IPS-20b (cell line): ENCODE measurements around the gene GSTO2.
"Not testable (repeated sequence)": the region's sequence is repeated elsewhere in the genome, so short reads cannot be mapped to it uniquely, and the experiment has no call there.

Source experiments
- H3K27ac ChIP-seq: one replicate; pipeline ENCODE4 v1.5.1; 2013; ENCODE audit warnings: low read length
- H3K27me3 ChIP-seq: 2 replicates; pipeline ENCODE4 v1.6.1; 2013; ENCODE audit warnings: mild to moderate bottlenecking, low read length, inconsistent platforms; ENCODE audit not compliant: insufficient read depth
- H3K36me3 ChIP-seq: 2 replicates; pipeline ENCODE4 v1.6.1; 2013; ENCODE audit warnings: low read depth, mild to moderate bottlenecking, inconsistent platforms, low read length, moderate library complexity; ENCODE audit not compliant: insufficient read depth
- H3K4me1 ChIP-seq: 2 replicates; pipeline ENCODE4 v1.6.1; 2013; ENCODE audit warnings: mild to moderate bottlenecking, control low read depth, inconsistent platforms, low read length, moderate library complexity; ENCODE audit not compliant: insufficient read depth
- H3K4me3 ChIP-seq: 2 replicates; pipeline ENCODE4 v1.5.1; 2013; ENCODE audit warnings: mild to moderate bottlenecking, low read length, inconsistent platforms
- H3K9ac ChIP-seq: 2 replicates; pipeline ENCODE4 v1.6.1; 2013; ENCODE audit warnings: low read depth, mild to moderate bottlenecking, inconsistent platforms, low read length, moderate library complexity
- H3K9me3 ChIP-seq: 2 replicates; pipeline ENCODE4 v1.6.1; 2013; ENCODE audit warnings: mild to moderate bottlenecking, low read depth, low read length, inconsistent platforms; ENCODE audit not compliant: insufficient read depth

GSTO2 gene

DNA sequence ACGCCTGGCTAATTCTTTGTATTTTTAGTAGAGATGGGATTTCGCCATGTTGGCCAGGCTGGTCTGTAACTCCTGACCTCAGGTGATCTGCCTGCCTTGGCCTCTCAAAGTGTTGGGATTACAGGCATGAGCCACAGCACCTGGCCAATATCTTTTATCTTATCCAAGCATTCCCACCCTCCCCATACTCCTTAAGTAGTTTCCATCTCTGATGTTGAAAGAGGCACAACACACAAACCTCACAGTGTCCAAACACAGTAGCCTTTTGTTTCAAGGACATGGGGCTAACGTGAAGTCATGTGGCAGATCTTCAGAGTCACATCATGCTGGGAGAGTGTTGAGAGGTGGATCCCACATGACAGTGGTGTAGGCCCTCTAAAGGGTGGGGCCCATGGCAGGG lies 26.0 kb upstream of the GSTO2 start:
- not testable (repeated sequence) for H3K27me3 ChIP-seq, H3K27ac ChIP-seq

DNA sequence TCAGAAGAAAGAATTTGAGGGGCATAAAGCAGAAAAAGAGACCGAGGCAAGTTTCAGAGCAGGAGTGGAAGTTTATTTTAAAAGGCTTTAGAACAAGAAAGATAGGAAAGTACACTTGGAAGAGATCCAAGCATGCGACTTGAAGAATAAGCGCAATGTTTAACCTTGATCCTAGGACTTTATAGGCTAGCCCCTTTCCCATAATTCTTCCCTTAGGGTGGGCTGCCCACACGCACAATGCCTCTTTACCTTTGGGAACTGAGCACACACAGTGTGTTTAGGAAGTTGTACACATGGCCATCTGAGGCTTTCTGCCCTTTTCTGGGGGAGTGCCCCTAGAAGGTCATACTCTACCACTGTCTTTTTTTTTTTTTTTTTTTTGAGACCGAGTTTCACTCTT lies 25.5 kb upstream of the GSTO2 start:
- no peaks in the 10 kb centered on the region for H3K4me1 ChIP-seq
- H3K4me3 ChIP-seq, result no peak overlapping the region
- H3K36me3 ChIP-seq, result no peaks in the 10 kb centered on the region
- no peak overlapping the region for H3K27ac ChIP-seq
- no peaks in the 10 kb centered on the region for H3K27me3 ChIP-seq
- H3K9ac ChIP-seq, result no peak overlapping the region
- H3K9me3 ChIP-seq, result no peaks in the 10 kb centered on the region

More for the DNA sequence above, 26.0 kb upstream of the GSTO2 start:
- H3K9me3 ChIP-seq, H3K9ac ChIP-seq, H3K4me1 ChIP-seq, H3K36me3 ChIP-seq, H3K4me3 ChIP-seq: not testable (repeated sequence)

GRCh38 chr10:104245066-104245632 lies 23.8 kb upstream of the GSTO2 start:
- Histone ChIP-seq H3K36me3 (no peaks in the 10 kb centered on the region), H3K9me3 (no peaks in the 10 kb centered on the region), H3K4me3 (no peak overlapping the region), H3K4me1 (no peaks in the 10 kb centered on the region), H3K9ac (no peak overlapping the region), H3K27ac (no peak overlapping the region), H3K27me3 (no peaks in the 10 kb centered on the region)

DNA sequence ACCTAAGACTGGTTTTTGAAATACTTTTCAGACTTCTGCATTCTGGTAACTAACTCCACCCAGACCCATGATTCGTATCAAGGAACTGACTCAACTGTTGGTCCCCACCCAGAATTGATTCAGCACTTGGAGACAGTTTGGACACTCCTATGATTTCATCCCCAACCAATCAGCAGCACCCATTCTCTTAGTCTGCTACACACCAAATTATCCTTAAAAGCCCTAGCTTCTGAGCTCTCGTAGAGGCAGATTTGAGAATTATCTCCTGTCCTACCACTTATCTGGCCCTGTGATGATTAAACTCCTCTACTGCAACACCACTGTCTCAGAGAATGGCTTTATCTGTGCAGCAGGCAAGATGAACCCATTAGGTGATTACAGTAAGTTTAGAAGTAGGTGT lies 22.0 kb upstream of the GSTO2 start:
- H3K27ac ChIP-seq, result no peak overlapping the region
- peaks cover 9% of the 10 kb centered on the region for H3K4me1 ChIP-seq
- no peaks in the 10 kb centered on the region for H3K9me3 ChIP-seq
- no peak overlapping the region for H3K4me3 ChIP-seq
- H3K9ac ChIP-seq, result no peak overlapping the region
- no peaks in the 10 kb centered on the region for H3K36me3 ChIP-seq
- peaks cover 6% of the 10 kb centered on the region; the same call in 1 of the 2 replicates for H3K27me3 ChIP-seq

DNA sequence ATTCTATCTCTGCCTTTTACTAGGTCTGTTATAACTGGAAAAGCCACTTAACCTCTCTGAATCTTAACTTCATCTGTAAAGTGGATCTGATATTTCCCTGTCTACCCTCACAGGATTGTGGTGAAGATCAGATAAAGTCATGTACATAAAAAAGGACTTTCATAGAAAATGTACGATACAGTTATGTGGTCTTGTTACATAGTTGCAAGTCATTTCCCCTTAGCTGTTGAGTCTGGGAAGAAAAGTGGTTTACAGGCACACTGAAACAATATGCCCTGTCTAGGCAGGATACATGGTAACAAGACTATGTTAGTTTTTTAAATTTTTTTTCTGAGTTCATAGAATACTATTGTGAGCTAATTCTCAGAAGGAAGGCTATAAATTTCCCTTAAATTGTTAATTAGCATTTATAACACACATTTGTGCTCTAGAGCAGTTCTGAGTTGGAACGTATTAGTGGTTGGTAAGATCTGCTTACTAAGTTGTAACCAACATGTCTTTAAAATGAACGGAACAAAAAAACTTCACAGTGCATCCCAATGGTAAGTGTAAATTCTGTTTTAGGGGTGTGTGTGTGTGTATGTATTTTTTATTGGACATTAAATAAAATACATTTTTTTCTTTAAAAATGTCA lies 21.4 kb upstream of the GSTO2 start:
- H3K9ac ChIP-seq, result no peak overlapping the region

DNA sequence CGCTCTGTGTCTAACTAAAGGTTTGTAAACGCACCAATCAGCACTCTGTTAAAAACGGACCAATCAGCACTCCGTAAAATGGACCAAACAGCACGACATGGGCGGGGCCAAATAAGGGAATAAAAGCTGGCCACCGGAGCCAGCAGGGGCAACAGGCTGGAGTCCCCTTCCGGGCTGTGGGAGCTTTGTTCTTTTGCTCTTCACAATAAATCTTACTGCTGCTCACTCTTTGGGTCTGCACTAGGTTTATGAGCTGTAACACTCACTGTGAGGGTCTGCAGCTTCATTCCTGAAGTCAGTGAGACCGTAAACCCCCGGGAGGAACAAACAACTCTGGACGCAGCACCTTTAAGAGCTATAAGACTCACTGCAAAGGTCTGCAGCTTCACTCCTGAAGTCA lies 20.1 kb upstream of the GSTO2 start:
- H3K9me3 ChIP-seq, H3K27ac ChIP-seq, H3K9ac ChIP-seq: not testable (repeated sequence)

More for the DNA sequence above, 21.4 kb upstream of the GSTO2 start:
- H3K27ac ChIP-seq, result no peak overlapping the region
- H3K9me3 ChIP-seq, result no peaks in the 10 kb centered on the region
- H3K4me3 ChIP-seq, result no peak overlapping the region
- H3K36me3 ChIP-seq, result no peaks in the 10 kb centered on the region
- H3K4me1 ChIP-seq, result peaks cover 14% of the 10 kb centered on the region
- H3K27me3 ChIP-seq, result peaks cover 13% of the 10 kb centered on the region; the same call in 1 of the 2 replicates

DNA sequence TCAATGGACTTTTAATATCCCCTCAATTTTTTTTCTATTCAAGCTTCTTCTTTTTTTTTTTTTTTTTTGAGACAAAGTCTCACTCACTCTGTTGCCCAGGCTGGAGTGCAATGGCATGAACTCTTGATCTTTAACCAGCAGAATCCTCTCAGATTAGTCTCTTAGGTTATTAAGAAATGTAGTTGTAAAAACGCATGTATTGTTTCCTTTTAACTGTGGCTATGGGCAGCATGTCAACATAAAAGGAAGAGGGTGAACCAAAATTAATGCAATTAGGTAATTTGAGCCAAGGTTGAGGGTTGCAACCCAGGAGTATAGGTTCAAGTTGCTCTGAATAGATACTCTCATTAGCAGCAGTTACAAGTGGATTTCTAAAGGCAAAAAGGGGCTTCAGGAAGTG lies 18.6 kb upstream of the GSTO2 start:
- H3K27me3 ChIP-seq, result peaks cover 36% of the 10 kb centered on the region
- no peak overlapping the region for H3K27ac ChIP-seq
- no peak overlapping the region for H3K9ac ChIP-seq
- no peaks in the 10 kb centered on the region for H3K9me3 ChIP-seq
- H3K4me3 ChIP-seq, result no peak overlapping the region
- H3K4me1 ChIP-seq, result peaks cover 32% of the 10 kb centered on the region
- no peaks in the 10 kb centered on the region for H3K36me3 ChIP-seq

More for the DNA sequence above, 20.1 kb upstream of the GSTO2 start:
- H3K36me3 ChIP-seq, H3K4me3 ChIP-seq: not testable (repeated sequence)
- Histone ChIP-seq H3K4me1 (peaks cover 27% of the 10 kb centered on the region), H3K27me3 (peaks cover 23% of the 10 kb centered on the region; the same call in 1 of the 2 replicates)

DNA sequence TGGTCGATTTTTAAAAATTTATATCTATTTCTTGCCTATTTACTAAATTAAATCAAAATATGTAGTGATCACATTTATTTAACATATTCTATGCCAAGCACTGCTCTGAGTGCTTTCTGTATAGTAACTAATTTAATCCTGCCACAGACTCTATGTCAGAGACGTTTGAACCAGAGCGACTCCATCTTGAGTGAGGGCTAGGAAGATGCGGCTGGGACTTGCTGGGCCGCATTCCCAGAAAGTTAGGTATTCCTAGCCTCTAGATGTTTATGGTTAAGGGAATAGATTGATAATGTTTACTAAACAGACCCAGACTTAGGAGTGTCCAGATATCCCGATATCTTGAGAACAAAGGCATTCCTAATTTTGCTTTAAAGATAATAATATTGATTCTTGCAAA lies 17.5 kb upstream of the GSTO2 start:
- no peak overlapping the region for H3K27ac ChIP-seq
- H3K4me3 ChIP-seq, result no peak overlapping the region
- H3K4me1 ChIP-seq, result peaks cover 36% of the 10 kb centered on the region
- H3K36me3 ChIP-seq, result no peaks in the 10 kb centered on the region
- H3K27me3 ChIP-seq, result peaks cover 47% of the 10 kb centered on the region
- no peaks in the 10 kb centered on the region for H3K9me3 ChIP-seq
- no peak overlapping the region for H3K9ac ChIP-seq

- Histone ChIP-seq H3K27me3 (peaks cover 49% of the 10 kb centered on the region), H3K9me3 (no peaks in the 10 kb centered on the region), H3K9ac (no peak overlapping the region), H3K27ac (no peak overlapping the region), H3K4me3 (peak overlapping the region; percentile 73; the same call in 1 of the 2 replicates), H3K36me3 (no peaks in the 10 kb centered on the region), H3K4me1 (peaks cover 36% of the 10 kb centered on the region)
These were observed 16.6 kb upstream of the GSTO2 start for GRCh38 chr10:104252368-104252767.

DNA sequence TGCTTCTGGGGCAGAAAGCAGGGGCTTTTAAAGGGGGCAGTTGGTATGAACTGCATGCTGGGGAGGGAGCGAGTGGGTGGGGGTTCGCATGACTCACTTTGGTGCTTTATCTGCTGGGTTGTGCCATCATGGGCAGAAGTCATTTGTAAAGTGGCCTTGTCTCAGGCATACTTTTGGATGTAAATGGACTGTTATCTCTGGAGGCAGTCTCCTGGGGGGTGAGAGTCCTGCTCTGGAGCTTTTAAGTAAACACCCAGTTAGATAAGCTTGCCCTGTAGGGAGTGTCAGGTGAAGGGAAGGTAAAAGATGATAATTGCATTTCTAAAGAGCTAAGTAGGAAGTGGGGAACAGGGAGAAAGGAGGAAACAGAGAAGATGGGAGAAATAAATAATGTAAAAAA lies 15.9 kb upstream of the GSTO2 start:
- Histone ChIP-seq H3K9ac (no peak overlapping the region), H3K36me3 (peaks cover 3% of the 10 kb centered on the region), H3K27me3 (peaks cover 49% of the 10 kb centered on the region), H3K4me3 (peak overlapping the region; percentile 73), H3K4me1 (peaks cover 36% of the 10 kb centered on the region), H3K27ac (no peak overlapping the region), H3K9me3 (no peaks in the 10 kb centered on the region)

DNA sequence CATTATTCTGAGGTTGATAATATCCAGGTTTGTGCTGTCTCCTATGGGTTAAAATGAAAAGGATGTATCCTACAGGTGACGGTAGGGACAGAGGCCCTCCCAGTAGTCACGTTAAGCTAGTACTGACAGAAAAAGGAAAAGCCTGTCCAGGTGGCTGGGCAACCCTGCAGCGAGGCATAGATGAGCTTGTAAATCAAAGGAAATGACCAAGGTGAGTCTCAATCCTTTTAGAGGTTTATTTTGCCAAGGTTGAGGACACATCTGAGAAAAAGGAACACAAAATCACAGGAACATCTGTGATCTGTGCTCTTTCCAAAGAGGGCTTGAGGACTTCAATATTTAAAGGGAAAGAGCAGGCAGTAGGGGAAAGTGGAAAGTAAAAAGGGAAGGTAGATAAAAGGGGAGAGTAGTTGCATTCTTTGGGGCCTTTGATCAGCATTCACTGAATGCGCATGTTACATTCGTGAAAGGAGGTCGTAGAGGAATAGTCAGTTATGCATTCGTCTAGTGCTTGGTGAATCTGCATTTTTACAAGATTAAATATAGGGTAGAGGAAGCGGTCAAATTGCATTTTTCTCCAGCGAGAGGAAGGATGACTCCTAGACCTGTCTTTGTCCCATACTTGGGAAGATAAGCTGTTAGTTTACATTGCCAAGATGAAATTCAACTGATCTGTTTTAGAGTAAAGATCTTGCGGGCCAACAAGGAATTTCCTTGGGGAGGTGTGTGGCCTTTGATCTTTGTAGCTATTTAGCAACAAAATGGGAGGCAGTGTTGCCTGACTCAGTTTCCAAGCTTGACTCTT lies 15.2 kb upstream of the GSTO2 start:
- Histone ChIP-seq H3K4me3 (peak overlapping the region; percentile 73), H3K27me3 (peaks cover 49% of the 10 kb centered on the region), H3K9me3 (no peaks in the 10 kb centered on the region), H3K4me1 (peaks cover 36% of the 10 kb centered on the region), H3K36me3 (peaks cover 10% of the 10 kb centered on the region), H3K27ac (no peak overlapping the region), H3K9ac (peak overlapping the region; percentile 75; the same call in 1 of the 2 replicates)
